Measurements from ENCODE around the gene ENO2. TPM values are rescaled to one million over a fixed set of nuclear protein-coding genes. Genes with fewer than 3 reads are reported as not detected.

ENO2 gene
- total RNA-seq, 1 donor from 2014 or later: 3.7 TPM

DNA sequence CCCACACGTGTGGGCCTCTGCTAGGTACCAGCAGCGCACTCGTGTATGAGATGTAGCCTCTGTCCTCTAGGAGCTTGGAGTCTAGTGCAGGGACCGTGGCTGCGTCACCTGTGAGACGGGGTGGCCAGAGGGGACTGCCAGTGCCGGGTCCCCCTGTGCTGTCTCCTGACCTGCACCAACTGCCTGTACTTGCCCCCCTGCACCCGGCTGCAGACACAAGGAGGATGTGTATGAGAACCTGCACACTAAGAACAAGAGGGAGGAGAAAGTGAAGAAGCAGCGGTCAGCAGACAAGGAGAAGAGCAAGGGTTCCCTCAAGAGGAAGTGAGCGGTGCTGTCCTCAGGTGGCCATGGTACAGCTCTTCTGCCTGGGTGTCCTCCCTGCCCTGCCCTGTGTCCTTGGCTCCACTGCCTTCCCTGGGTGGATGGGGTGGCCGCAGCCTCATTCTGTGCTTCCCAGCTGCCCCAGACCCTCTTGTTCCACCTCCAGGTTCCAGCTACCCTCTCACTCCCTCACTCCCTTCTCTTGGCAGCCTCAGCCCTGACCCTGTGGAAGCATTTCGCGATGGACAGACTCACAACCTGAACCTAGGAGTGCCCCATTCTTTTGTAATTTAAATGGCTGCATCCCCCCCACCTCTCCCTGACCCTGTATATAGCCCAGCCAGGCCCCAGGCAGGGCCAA, 46.4 kb downstream of the ENO2 start:
- ATAC-seq: no peak

DNA sequence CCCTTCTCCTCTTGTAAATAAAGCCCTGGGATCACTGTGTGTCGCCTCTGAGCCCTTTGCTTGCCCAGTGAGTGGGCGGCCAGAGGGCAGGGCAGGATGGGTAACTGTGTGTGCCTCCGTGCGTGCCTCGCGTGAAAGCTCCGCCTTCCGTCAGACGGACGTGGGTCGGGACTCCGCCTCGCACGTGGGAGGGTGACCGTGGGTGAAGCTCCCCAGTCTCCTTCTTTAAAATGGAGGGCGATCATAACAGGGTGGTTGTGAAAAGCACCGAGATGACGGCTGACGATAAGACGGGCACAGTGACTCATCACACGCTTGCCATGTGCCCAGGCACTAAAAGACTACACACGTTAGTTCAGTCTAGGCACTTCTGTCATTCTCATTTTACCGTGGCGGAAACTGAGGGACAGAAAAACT, 46.9 kb downstream of the ENO2 start:
- peak; percentile 35 for ATAC-seq

DNA sequence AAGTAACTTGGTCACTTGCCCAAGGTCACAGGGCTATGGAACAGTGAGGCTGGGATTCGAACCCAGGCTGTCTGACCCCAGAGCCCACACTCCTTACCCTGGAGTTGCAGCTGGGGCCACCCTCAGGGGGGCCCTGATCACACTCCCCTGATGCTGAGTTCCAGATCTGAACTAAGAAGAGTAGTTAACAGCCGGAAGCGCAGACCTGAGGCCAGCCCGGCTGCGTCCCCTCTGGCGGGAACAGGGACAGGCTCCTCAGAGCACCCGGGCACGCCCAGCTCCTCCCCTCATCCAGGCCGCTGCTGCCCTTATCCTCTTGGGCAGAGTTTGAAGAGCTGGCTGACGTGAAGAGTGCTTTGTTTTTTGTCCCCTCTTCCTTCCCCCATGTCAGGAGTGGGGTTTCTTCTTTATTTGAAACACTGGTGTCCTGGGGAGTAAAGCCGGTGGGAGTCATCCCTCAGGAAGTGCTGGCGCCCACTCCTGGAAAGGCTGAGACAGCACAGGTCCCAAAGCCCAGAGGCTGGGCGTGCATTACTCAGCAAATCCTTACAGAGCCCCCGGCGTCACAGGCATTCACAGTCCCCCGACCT, 47.4 kb downstream of the ENO2 start:
- ATAC-seq: peak; percentile 39

DNA sequence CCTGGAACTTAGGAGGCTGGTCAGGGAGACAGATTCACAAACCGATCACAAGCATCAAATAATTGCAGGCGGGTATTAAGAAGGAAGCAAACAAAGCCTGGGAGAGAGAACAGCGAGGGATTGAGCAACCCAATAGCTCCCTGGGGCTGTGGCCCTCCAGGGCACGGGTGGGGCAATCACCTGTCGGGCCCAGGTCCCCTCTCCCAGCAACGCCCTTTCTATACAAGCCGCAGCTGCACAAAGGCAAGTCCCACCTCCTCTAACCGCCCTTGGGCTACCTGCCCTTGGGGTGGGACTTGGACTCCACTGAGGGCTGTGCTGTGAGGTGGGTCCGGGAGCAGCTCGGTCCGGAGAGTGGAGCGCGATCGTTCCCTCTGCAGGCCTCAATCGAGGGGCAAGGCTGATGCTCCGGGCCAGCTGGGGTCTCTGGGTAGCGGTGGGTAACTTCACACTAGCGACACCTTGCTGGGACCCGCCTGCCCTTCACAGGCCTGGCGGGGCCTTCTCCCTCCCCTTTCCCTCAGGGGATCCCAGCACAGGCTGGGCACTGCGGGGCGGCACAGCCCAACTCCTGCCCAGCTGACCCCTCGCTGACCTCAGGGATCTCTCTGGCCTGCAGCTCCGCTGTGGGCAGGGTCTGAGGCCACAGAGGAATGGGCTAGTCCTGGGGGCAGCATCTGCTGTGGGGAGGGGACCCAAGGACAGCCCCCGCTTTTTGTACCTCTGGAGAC, 48.1 kb downstream of the ENO2 start:
- ATAC-seq: peak; percentile 49

- ATAC-seq: peak; percentile 85
Measured at GRCh38 chr12:6963016-6963731, 48.8 kb downstream of the ENO2 start.

DNA sequence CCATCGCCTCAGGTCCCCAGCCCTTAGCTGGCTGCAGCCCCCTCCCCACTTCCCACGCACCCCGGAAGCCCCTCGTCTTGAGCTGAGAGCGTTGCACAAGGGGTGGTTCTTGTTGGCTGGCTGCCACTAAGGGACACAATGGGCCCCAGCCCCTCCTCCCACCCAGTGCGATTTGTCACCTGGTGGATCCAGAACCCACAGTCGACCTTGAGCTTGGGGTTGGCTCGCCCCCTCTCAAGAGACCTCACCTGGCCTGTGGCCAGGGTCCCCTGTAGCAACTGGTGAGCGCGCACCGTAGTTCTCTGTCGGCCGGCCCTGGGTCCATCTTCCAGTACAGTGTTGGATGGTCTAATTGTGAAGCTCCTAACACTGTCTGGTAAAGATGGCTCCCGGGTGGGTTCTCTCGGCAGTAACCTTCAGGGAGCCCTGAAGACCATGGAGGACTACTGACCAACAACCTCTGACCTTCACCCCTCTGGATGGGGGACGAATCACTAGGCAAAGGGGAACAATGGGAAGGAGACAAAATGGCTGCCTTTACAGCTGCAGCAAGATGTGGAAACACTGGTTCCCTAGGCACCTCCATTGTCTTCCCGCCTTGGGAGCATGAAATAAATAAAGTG, 49.5 kb downstream of the ENO2 start:
- ATAC-seq: no peak

GRCh38 chr12:6964605-6965025, 50.2 kb downstream of the ENO2 start:
- no peak for ATAC-seq

GRCh38 chr12:6965026-6965661, 50.8 kb downstream of the ENO2 start:
- ATAC-seq: peak; percentile 44

DNA sequence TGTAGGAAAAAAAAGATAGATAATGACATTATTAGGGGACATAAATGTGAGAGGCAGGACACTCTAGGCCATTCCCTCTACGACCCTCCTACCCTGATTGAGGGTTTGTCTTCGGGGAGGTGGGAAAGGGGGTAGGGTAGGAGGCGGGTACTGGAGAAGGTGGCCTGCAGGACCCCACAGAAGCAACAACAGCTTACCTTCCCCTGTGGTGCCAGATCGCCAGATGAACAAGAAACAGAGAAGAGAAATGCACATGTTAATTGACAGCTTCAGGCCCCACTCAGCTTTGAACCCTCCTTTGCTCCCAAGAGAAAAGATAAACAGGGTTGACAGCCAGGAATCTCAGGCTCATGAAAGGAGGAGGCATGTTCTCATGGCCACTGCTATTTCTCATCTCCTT, 51.3 kb downstream of the ENO2 start:
- no peak for ATAC-seq

DNA sequence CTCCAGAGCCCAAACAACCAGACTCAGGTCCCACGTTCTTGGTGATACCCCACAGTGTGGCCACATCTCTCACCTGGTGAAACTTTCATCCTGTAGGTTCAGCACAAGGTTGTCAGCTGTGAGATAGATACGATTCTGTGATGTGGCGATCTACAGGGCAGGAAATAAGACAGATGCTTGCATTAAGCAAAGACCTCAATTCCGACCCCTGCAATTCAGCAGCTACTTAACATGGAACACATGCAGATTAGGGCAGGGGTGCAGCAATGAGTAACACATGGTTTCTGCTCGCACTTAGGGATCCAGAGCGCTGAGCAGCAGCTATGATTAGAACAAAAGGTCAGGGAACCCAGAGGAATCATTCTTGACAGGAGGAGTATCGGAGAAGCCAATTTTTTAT, 52.0 kb downstream of the ENO2 start:
- ATAC-seq: no peak

- ATAC-seq: no peak
Measured at GRCh38 chr12:6967651-6968100, 53.3 kb downstream of the ENO2 start.

GRCh38 chr12:6968426-6968825, 54.0 kb downstream of the ENO2 start:
- ATAC-seq: no peak

DNA sequence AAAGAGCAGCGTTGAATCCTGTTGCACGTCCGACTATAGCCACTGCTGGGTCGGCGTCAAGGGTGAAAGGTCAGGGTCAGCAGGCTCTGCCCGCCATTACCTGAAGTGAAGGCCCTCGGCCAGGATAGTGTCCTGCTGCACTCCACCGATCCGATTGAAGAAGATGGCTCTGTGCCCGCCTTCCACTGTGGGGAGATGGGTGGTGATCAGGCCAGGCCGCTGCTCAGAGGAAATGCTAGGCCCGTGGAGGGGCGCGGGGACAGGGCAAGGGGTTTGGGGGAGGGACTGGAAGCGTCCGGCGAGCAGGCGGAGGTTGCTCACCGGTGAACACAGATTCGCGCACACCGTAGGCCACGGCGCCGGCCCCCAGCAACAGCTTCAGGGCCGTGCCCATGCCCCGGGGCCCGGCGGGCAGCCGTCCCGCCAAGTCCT, 55.7 kb downstream of the ENO2 start:
- ATAC-seq: peak; percentile 27

Other genes starting within 250 kb of the ENO2 start
- gene ZNF384, start 225.2 kb upstream of the ENO2 start, total RNA-seq: 22.8 TPM
- not detected for gene PIANP, start 213.8 kb upstream of the ENO2 start, total RNA-seq
- 54.3 TPM for gene COPS7A, start 190.5 kb upstream of the ENO2 start, total RNA-seq
- 122 TPM for gene MLF2, start 161.4 kb upstream of the ENO2 start, total RNA-seq
- gene PTMS, start 148.2 kb upstream of the ENO2 start, total RNA-seq: 234 TPM
- not detected for gene LAG3, start 142.1 kb upstream of the ENO2 start, total RNA-seq
- 2.2 TPM for gene CD4, start 125.1 kb upstream of the ENO2 start, total RNA-seq
- 0.76 TPM for gene GPR162, start 92.8 kb upstream of the ENO2 start, total RNA-seq
- 1.7 TPM for gene P3H3, start 86.2 kb upstream of the ENO2 start, total RNA-seq
- gene GNB3, start 73.7 kb upstream of the ENO2 start, total RNA-seq: not detected
- gene CDCA3, start 63.3 kb upstream of the ENO2 start, total RNA-seq: 13.9 TPM
- 91.1 TPM for gene USP5, start 62.4 kb upstream of the ENO2 start, total RNA-seq
- 629 TPM for gene TPI1, start 47.0 kb upstream of the ENO2 start, total RNA-seq
- gene SPSB2, start 41.3 kb upstream of the ENO2 start, total RNA-seq: 6.4 TPM
- 3.2 TPM for gene LRRC23, start 9.8 kb upstream of the ENO2 start, total RNA-seq
- gene ATN1, start 13.4 kb downstream of the ENO2 start, total RNA-seq: 29.1 TPM
- gene RNU7-1, start 29.2 kb downstream of the ENO2 start, total RNA-seq: not detected
- 84.0 TPM for gene C12orf57, start 29.4 kb downstream of the ENO2 start, total RNA-seq
- 17.8 TPM for gene PTPN6, start 36.8 kb downstream of the ENO2 start, total RNA-seq
- gene PHB2, start 56.1 kb downstream of the ENO2 start, total RNA-seq: 221 TPM
- gene EMG1, start 56.3 kb downstream of the ENO2 start, total RNA-seq: 53.9 TPM
- 40.3 TPM for gene LPCAT3, start 103.9 kb downstream of the ENO2 start, total RNA-seq
- 36.5 TPM for gene C1S, start 146.1 kb downstream of the ENO2 start, total RNA-seq
- gene C1R, start 177.9 kb downstream of the ENO2 start, total RNA-seq: 76.2 TPM
- 22.7 TPM for gene C1RL, start 194.6 kb downstream of the ENO2 start, total RNA-seq
- gene RBP5, start 214.3 kb downstream of the ENO2 start, total RNA-seq: 0.76 TPM
- gene CLSTN3, start 215.8 kb downstream of the ENO2 start, total RNA-seq: 12.8 TPM